Karpas-422 (cell line): ENCODE results near the gene IKZF3. TPM values are rescaled to one million over a fixed set of nuclear protein-coding genes. Genes with fewer than 3 reads are reported as not detected.
"Not testable (repeated sequence)": the region's sequence is repeated elsewhere in the genome, so short reads cannot be mapped to it uniquely, and the experiment has no call there.

ENCODE experiments used
- DNase-seq: peaks from one replicate; pipeline ENCODE4 v3.0.0-alpha.2; 2015
- H2AFZ ChIP-seq: fragments of 200-600 bp; sonication (generic); 2 replicates; pipeline ENCODE4 v1.6.1; 2014; ENCODE audit warnings: antibody characterized with exemption, low read length, mixed read lengths
- H3K27ac ChIP-seq: fragments of 200-600 bp; sonication (generic); 2 replicates; pipeline ENCODE4 v1.5.1; 2014; ENCODE audit warnings: mild to moderate bottlenecking, low read length, moderate library complexity
- H3K27me3 ChIP-seq: fragments of 200-600 bp; sonication (generic); 2 replicates; pipeline ENCODE4 v1.6.1; 2014; ENCODE audit warnings: low read length, mixed read lengths
- H3K36me3 ChIP-seq: fragments of 200-600 bp; sonication (generic); 2 replicates; pipeline ENCODE4 v1.6.1; 2014; ENCODE audit warnings: low read length, mixed read lengths; ENCODE audit not compliant: insufficient read depth
- H3K4me1 ChIP-seq: fragments of 200-600 bp; sonication (generic); 2 replicates; pipeline ENCODE4 v1.6.1; 2014; ENCODE audit warnings: mild to moderate bottlenecking, low read length, mixed read lengths
- H3K4me2 ChIP-seq: fragments of 200-600 bp; sonication (generic); 2 replicates; pipeline ENCODE4 v1.6.1; 2014; ENCODE audit warnings: low read length, low read depth, mild to moderate bottlenecking; ENCODE audit not compliant: poor library complexity, severe bottlenecking
- H3K4me3 ChIP-seq: fragments of 200-600 bp; sonication (generic); 2 replicates; pipeline ENCODE4 v1.5.1; 2014; ENCODE audit warnings: mild to moderate bottlenecking, antibody characterized with exemption, low read length, mixed read lengths
- H3K79me2 ChIP-seq: fragments of 200-600 bp; sonication (generic); 2 replicates; pipeline ENCODE4 v1.6.1; 2014; ENCODE audit warnings: mild to moderate bottlenecking, low read length, mixed read lengths
- H3K9ac ChIP-seq: fragments of 200-600 bp; sonication (generic); 2 replicates; pipeline ENCODE4 v1.6.0; 2014; ENCODE audit warnings: low read length
- H3K9me2 ChIP-seq: fragments of 200-600 bp; sonication (generic), shearing (Covaris generic); replicated peaks from 2 replicates; pipeline ENCODE4 v1.6.0; 2014; ENCODE audit warnings: mild to moderate bottlenecking, low read length, moderate library complexity; ENCODE audit not compliant: insufficient read depth
- H3K9me3 ChIP-seq: fragments of 300-700, 200-600 bp; sonication (generic); 2 replicates; pipeline ENCODE4 v1.6.1; 2014; ENCODE audit warnings: low read length, mixed read lengths
- H4K20me1 ChIP-seq: fragments of 200-600 bp; sonication (generic); 2 replicates; pipeline ENCODE4 v1.6.1; 2014; ENCODE audit warnings: mild to moderate bottlenecking, antibody characterized with exemption, low read length, low read depth; ENCODE audit not compliant: insufficient read depth
- total RNA-seq: library from RNA; depleted of rRNA; stranded (reverse); fragments of >200 nt; shearing (Covaris generic); gene quantifications from 2 replicates; pipeline ENCODE4 v1.2.3, GENCODE V29; 2014; ENCODE audit warnings: low replicate concordance

The IKZF3 gene
- total RNA-seq, 1 experiment from 2014 or later = 137 TPM

DNA sequence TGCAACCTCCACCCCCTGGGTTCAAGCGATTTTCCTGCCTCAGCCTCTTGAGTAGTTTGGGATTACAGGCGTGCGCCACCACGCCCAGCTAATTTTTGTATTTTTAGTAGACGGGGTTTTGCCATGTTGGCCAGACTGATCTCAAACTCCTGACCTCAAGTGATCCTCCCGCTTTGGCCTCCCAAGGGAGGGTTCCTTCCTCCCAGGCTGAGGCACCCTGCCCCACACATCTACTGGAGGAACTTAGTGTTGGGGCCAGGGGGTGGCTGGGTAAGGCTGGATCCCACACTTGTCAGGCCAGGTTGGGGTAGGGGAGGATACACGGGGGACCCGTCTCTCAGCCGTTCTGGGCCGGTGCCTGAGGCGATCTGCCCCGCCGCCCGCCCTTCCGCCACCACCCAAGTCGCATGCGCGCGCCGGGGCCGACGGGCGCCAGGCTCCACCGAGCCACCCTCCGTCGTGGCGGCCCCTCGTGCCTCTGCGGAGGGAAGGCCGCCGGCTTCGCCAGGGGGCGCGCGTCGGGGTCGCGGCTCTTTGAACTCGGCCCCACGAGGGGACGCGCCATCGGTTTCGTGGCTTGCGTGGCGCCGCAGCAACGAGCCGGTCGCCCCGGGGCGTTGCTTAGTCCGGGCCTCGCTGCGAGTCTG lies 110.5 kb downstream of the IKZF3 start:
- Histone ChIP-seq H3K9me3 (no peaks in the 10 kb centered on the region), H3K27ac (peak overlapping the region; percentile 88), H3K27me3 (no peaks in the 10 kb centered on the region), H3K9me2 (no peaks in the 10 kb centered on the region), H2AFZ (peak overlapping the region; percentile 69; the same call in 1 of the 2 replicates), H3K36me3 (no peaks in the 10 kb centered on the region), H3K79me2 (no peaks in the 10 kb centered on the region), H3K4me2 (peak overlapping the region; percentile 78), H3K4me1 (peaks cover 58% of the 10 kb centered on the region), H3K9ac (peak overlapping the region; percentile 93), H3K4me3 (peak overlapping the region; percentile 68; the same call in 1 of the 2 replicates), H4K20me1 (no peaks in the 10 kb centered on the region)
- DNase-seq = peak; percentile 87

DNA sequence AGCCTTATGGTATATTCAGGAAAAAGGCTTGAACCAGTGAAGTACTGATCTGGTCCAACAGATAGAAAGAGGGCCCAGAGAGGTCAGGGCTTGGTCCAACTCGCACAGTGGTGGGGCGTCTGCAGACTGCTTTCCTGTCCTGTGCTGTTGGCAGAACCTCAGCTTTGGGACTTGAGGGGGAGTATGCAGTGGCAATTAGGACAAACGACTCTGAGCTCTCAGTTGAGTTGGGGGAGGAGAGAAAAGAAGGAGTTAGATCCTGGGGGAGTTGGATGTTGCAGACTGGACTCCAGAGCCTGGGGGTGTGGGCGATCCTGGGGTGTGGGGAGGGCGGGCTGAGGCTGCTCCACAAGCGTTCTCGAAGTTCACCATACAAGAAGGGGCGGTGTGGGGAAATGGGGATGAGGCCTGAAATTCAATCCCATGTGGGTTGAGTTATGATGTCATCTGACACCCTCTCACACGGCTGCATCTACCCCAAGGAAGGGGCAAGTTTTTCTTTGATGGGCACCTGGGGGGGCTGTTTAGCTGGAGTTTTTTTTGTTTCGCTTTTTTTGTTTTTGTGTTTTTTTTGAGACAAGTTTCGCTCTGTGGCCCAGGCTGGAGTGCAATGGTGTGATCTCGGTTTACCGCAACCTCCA lies 111.8 kb downstream of the IKZF3 start:
- DNase-seq = no peak
- Histone ChIP-seq H2AFZ (no peak overlapping the region), H3K4me2 (no peak overlapping the region), H3K9me3 (no peaks in the 10 kb centered on the region), H3K36me3 (no peaks in the 10 kb centered on the region), H3K9ac (no peak overlapping the region), H3K4me3 (no peak overlapping the region), H3K9me2 (no peaks in the 10 kb centered on the region), H3K4me1 (peaks cover 45% of the 10 kb centered on the region), H3K27me3 (no peaks in the 10 kb centered on the region), H3K27ac (no peak overlapping the region), H4K20me1 (no peaks in the 10 kb centered on the region), H3K79me2 (no peaks in the 10 kb centered on the region)

DNA sequence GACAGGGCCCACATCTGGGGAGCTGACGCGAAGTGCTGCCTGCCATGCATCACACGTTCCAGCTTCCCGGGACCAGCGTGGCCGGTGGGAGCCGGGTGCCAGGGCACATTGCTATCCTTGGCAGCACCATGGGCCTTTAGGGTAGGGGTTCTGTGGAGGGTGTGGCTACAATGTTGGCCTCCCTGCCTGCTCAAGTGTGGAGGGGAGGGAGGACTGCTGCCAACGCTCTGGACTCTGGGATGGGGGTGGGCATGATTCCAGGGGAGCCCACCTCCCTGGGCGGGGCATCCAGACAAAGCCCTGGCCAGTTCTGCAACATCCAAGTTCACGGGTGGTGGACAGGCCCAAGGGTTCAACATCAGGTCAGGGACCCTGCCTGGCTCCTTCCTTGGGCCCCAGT lies 112.5 kb downstream of the IKZF3 start:
- Histone ChIP-seq H3K27ac (no peak overlapping the region), H3K4me2 (no peak overlapping the region), H3K79me2 (no peaks in the 10 kb centered on the region), H3K9ac (no peak overlapping the region), H3K9me3 (no peaks in the 10 kb centered on the region), H3K27me3 (no peaks in the 10 kb centered on the region), H2AFZ (no peak overlapping the region), H4K20me1 (no peaks in the 10 kb centered on the region), H3K4me3 (no peak overlapping the region), H3K36me3 (no peaks in the 10 kb centered on the region), H3K9me2 (no peaks in the 10 kb centered on the region), H3K4me1 (peaks cover 38% of the 10 kb centered on the region)
- no peak for DNase-seq

DNA sequence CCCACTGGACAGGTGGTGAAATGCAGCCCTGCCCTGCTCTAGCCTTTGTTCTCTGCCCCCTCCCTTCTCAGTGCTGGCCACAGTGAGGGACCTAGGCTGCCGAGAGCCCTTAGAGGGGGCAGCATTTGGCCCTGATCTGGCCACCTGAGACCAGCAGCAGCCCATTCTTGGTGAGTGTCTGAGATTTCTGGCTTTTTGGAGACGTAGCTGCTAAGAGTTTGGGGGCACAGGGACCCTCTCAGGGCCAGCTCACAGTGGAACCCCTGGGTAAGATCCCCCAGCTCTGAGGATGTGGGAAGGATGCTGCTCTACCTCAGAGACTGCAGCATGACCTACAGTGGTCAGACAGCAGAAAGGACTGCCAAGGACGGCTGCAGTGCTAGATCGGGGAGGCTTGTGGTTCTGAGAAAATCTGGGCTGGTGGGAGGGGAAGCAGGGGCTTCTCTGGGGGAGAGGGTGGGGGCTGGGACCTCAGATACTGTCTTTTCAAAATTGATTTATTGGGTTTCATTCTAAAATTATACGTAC lies 113.0 kb downstream of the IKZF3 start:
- H3K9me2 ChIP-seq = no peaks in the 10 kb centered on the region
- no peaks in the 10 kb centered on the region for H3K36me3 ChIP-seq
- H3K79me2 ChIP-seq = no peaks in the 10 kb centered on the region
- H2AFZ ChIP-seq = no peak overlapping the region
- peaks cover 32% of the 10 kb centered on the region for H3K4me1 ChIP-seq
- no peaks in the 10 kb centered on the region for H3K9me3 ChIP-seq
- H4K20me1 ChIP-seq = no peaks in the 10 kb centered on the region
- H3K9ac ChIP-seq = no peak overlapping the region
- no peaks in the 10 kb centered on the region for H3K27me3 ChIP-seq
- H3K4me2 ChIP-seq = no peak overlapping the region
- no peak overlapping the region for H3K4me3 ChIP-seq
- DNase-seq = no peak
- no peak overlapping the region for H3K27ac ChIP-seq

DNA sequence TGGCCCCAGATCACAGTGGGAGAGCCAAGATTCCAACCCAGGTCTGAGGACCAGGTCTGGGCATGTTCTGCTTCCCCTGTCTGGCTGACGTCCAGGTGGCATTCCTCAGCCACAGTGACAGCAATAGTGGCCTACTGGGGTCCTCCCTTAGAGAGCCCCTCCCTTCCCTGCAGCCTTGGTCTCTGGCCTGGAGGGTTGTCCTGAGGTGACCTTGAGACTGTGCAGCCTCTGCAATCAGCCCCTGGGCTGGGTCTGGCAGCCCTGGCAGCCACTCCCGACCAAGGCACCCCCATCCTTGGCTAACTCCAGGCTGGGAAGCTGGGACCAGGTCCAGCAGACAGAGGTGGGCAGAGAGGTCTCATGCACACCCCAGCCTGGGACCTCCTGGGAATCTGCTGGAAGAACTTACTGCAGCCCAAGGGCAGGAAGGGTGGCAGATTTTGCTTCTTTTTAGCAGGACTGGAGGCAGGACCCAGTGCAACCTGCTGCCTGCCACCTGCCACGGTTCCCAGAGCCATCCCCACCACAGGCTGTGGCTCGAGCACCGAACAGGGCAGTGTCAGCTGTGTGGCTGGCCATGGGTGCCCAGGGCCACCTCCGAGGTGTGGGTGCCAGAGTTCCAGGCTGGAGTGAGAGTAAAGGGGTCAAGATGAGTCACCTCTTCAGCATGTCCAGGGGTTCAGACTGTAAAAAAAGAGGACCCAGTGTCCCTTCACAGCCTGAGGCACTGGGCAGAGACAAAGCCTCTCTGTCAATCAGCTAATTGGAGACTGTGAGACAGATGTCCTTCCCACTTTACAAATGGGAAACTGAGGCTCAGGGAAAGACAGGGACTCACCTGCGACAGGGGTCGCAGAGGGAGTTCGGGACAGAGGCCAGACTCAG lies 113.7 kb downstream of the IKZF3 start:
- Histone ChIP-seq H3K27me3 (no peaks in the 10 kb centered on the region), H3K9ac (no peak overlapping the region), H4K20me1 (no peaks in the 10 kb centered on the region), H3K36me3 (no peaks in the 10 kb centered on the region), H2AFZ (no peak overlapping the region), H3K27ac (no peak overlapping the region), H3K4me2 (no peak overlapping the region), H3K4me3 (no peak overlapping the region), H3K4me1 (peaks cover 25% of the 10 kb centered on the region), H3K79me2 (no peaks in the 10 kb centered on the region), H3K9me3 (no peaks in the 10 kb centered on the region), H3K9me2 (no peaks in the 10 kb centered on the region)
- no peak for DNase-seq

DNA sequence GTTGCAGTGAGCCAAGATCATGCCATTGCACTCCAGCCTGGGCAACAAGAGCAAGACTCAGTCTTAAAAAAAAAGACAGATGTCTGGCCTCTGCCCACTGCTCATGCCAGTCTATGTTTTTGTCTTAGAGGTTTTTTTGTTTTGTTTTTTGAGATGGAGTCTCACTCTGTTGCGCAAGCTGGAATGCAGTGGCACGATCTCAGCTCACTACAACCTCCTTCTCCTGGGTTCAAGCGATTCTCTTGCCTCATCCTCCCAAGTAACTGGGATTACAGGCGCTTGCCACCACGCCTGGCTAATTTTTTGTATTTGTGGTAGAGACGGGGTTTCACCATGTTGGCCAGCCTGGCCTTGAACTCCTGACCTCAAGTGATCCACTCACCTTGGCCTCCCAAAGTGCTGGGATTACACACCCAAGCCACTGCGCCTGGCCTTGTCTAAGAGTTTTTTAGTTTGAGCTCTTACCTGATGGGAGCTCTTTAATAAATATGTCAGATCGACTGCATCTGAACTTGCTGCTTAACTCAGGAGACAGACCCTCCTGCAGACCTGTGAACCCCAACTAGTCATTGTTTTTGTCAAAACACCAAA lies 115.6 kb downstream of the IKZF3 start:
- peaks cover 10% of the 10 kb centered on the region for H3K4me1 ChIP-seq
- H3K9ac ChIP-seq, H2AFZ ChIP-seq, H3K4me2 ChIP-seq, DNase-seq, H3K9me2 ChIP-seq, H3K27me3 ChIP-seq, H3K27ac ChIP-seq, H3K36me3 ChIP-seq, H3K79me2 ChIP-seq, H3K9me3 ChIP-seq, H4K20me1 ChIP-seq, H3K4me3 ChIP-seq: not testable (repeated sequence)

DNA sequence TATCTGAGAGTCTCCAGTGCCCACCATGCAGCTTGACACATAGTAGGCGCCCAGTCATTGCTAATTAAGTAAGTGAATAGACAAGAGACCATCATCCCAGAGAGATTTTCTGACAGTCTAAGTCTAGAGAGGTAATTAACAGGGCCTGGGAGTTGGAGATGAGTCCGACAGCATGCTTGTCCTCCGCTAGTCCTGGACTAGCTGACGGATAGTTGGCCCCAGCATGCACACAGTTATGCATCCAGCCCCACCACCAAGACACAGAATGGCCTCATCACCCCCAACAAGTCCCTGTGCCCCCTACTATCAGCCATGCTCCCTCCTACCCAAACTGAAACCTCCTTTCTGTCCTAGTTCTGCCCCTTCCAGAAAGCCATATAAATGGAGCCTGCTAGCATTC lies 116.4 kb downstream of the IKZF3 start:
- DNase-seq = no peak
- Histone ChIP-seq H4K20me1 (no peaks in the 10 kb centered on the region), H3K9ac (no peak overlapping the region), H3K4me2 (no peak overlapping the region), H3K27me3 (no peaks in the 10 kb centered on the region), H3K79me2 (no peaks in the 10 kb centered on the region), H3K4me1 (peaks cover 3% of the 10 kb centered on the region; the same call in 1 of the 2 replicates), H2AFZ (no peak overlapping the region), H3K4me3 (no peak overlapping the region), H3K36me3 (no peaks in the 10 kb centered on the region), H3K27ac (no peak overlapping the region), H3K9me3 (no peaks in the 10 kb centered on the region), H3K9me2 (no peaks in the 10 kb centered on the region)

DNA sequence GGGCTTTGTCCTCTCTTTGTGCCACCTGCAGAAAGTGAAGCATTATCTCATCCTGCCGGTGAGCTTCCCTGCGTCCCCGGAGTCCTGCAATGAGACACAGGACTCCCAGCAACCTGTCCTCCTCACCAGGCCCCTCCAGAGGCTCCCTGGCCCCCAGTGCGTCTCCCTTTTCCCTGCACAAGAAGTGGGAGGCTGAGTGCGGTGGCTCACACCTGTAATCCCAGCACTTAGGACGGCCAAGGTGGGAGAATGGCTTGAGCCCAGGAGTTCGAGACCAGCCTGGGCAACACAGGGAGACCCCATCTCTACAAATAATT lies 118.0 kb downstream of the IKZF3 start:
- Histone ChIP-seq H3K36me3 (no peaks in the 10 kb centered on the region), H3K4me1 (no peaks in the 10 kb centered on the region), H3K4me3 (no peak overlapping the region), H2AFZ (no peak overlapping the region), H3K9me2 (no peaks in the 10 kb centered on the region), H3K79me2 (no peaks in the 10 kb centered on the region), H4K20me1 (no peaks in the 10 kb centered on the region), H3K9me3 (no peaks in the 10 kb centered on the region), H3K27ac (no peak overlapping the region), H3K4me2 (no peak overlapping the region), H3K27me3 (no peaks in the 10 kb centered on the region), H3K9ac (no peak overlapping the region)
- no peak for DNase-seq
